Measurements from ENCODE around the gene ARSG. TPM values are rescaled to one million over a fixed set of nuclear protein-coding genes. Genes with fewer than 3 reads are reported as not detected.

The ARSG gene
- polyA plus RNA-seq, 1 donor from 2014 or later: 16.9 TPM

- TF ChIP-seq MXI1 (conservative IDR thresholded peaks at IDR 0.05; ENCODE audit: poor library complexity, severe bottlenecking) (no peak), SMC3 (conservative IDR thresholded peaks at IDR 0.05; ENCODE audit: poor library complexity) (no peak), EP300 (conservative IDR thresholded peaks at IDR 0.05; ENCODE audit: poor library complexity, severe bottlenecking) (no peak), RAD21 (conservative IDR thresholded peaks at IDR 0.05) (no peak), POLR2AphosphoS5 (IDR thresholded peaks at IDR 0.05) (no peak), EZH2 (IDR thresholded peaks at IDR 0.05; ENCODE audit: borderline replicate concordance, insufficient read depth, low read length, poor library complexity, severe bottlenecking) (no peak), TAF1 (IDR thresholded peaks at IDR 0.05; ENCODE audit: low read depth) (no peak), REST (IDR thresholded peaks at IDR 0.05; ENCODE audit: borderline replicate concordance) (no peak)
- TF ChIP-seq, protein P1, sequence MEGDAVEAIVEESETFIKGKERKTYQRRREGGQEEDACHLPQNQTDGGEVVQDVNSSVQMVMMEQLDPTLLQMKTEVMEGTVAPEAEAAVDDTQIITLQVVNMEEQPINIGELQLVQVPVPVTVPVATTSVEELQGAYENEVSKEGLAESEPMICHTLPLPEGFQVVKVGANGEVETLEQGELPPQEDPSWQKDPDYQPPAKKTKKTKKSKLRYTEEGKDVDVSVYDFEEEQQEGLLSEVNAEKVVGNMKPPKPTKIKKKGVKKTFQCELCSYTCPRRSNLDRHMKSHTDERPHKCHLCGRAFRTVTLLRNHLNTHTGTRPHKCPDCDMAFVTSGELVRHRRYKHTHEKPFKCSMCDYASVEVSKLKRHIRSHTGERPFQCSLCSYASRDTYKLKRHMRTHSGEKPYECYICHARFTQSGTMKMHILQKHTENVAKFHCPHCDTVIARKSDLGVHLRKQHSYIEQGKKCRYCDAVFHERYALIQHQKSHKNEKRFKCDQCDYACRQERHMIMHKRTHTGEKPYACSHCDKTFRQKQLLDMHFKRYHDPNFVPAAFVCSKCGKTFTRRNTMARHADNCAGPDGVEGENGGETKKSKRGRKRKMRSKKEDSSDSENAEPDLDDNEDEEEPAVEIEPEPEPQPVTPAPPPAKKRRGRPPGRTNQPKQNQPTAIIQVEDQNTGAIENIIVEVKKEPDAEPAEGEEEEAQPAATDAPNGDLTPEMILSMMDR (IDR thresholded peaks at IDR 0.05; ENCODE audit: poor library complexity, severe bottlenecking): no peak
- H3K36me3 ChIP-seq (ENCODE audit: insufficient read depth, low read length): no peaks in the 10 kb centered on the region
- H3K79me2 ChIP-seq (replicated peaks; ENCODE audit: insufficient read depth, low read length): no peaks in the 10 kb centered on the region
- H4K20me1 ChIP-seq (ENCODE audit: insufficient read depth): no peaks in the 10 kb centered on the region
- no peak overlapping the region for H3K4me3 ChIP-seq (ENCODE audit: low read length)
- H3K9me2 ChIP-seq (ENCODE audit: insufficient read depth, low read length): no peaks in the 10 kb centered on the region
- H3K27ac ChIP-seq (ENCODE audit: low read length): no peak overlapping the region
- no peaks in the 10 kb centered on the region for H3F3A ChIP-seq (ENCODE audit: insufficient read depth, low read length, poor library complexity, severe bottlenecking)
- H3K4me2 ChIP-seq (ENCODE audit: low read length): no peak overlapping the region
- H2AFZ ChIP-seq (ENCODE audit: low read depth, low read length): no peak overlapping the region
- no peaks in the 10 kb centered on the region for H3K27me3 ChIP-seq (ENCODE audit: insufficient read depth, low read depth, low read length)
- no peak overlapping the region for H3K9ac ChIP-seq (ENCODE audit: low read length)
- no peaks in the 10 kb centered on the region for H3K9me3 ChIP-seq (ENCODE audit: low read length)
Measured at GRCh38 chr17:68427575-68427974, 136.3 kb downstream of the ARSG start.

GRCh38 chr17:68428498-68429172 is 137.3 kb downstream of the ARSG start:
- Histone ChIP-seq H4K20me1 (ENCODE audit: insufficient read depth) (no peaks in the 10 kb centered on the region), H3K36me3 (ENCODE audit: insufficient read depth, low read length) (no peaks in the 10 kb centered on the region)
- TF ChIP-seq TAF1 (IDR thresholded peaks at IDR 0.05; ENCODE audit: low read depth): no peak
- no peak for TF ChIP-seq EP300 (conservative IDR thresholded peaks at IDR 0.05; ENCODE audit: poor library complexity, severe bottlenecking)
- TF ChIP-seq SMC3 (conservative IDR thresholded peaks at IDR 0.05; ENCODE audit: poor library complexity): no peak
- TF ChIP-seq, protein P1 (IDR thresholded peaks at IDR 0.05; ENCODE audit: poor library complexity, severe bottlenecking): no peak
- TF ChIP-seq EZH2 (IDR thresholded peaks at IDR 0.05; ENCODE audit: borderline replicate concordance, insufficient read depth, low read length, poor library complexity, severe bottlenecking): no peak
- no peak for TF ChIP-seq MXI1 (conservative IDR thresholded peaks at IDR 0.05; ENCODE audit: poor library complexity, severe bottlenecking)
- no peak for TF ChIP-seq POLR2AphosphoS5 (IDR thresholded peaks at IDR 0.05)
- TF ChIP-seq RAD21 (conservative IDR thresholded peaks at IDR 0.05): no peak
- TF ChIP-seq REST (IDR thresholded peaks at IDR 0.05; ENCODE audit: borderline replicate concordance): no peak

More at GRCh38 chr17:68428498-68429172, 137.3 kb downstream of the ARSG start:
- Histone ChIP-seq H3K4me2 (ENCODE audit: low read length) (no peak overlapping the region), H3K4me3 (ENCODE audit: low read length) (no peak overlapping the region), H3F3A (ENCODE audit: insufficient read depth, low read length, poor library complexity, severe bottlenecking) (no peaks in the 10 kb centered on the region), H2AFZ (ENCODE audit: low read depth, low read length) (no peak overlapping the region), H3K27me3 (ENCODE audit: insufficient read depth, low read depth, low read length) (no peaks in the 10 kb centered on the region), H3K9me3 (ENCODE audit: low read length) (no peaks in the 10 kb centered on the region), H3K79me2 (replicated peaks; ENCODE audit: insufficient read depth, low read length) (no peaks in the 10 kb centered on the region), H3K27ac (ENCODE audit: low read length) (no peak overlapping the region), H3K9ac (ENCODE audit: low read length) (no peak overlapping the region), H3K9me2 (ENCODE audit: insufficient read depth, low read length) (no peaks in the 10 kb centered on the region)
